Natural killer cell (primary cell): Measurements from ENCODE around the gene LGALS3. TPM values are rescaled to one million over a fixed set of nuclear protein-coding genes. Genes with fewer than 3 reads are reported as not detected.

ENCODE experiments used
- ATAC-seq, 3 donors: fragments of 150-1000 bp in 2 of 3; fragments of 200-7000 bp in 1 of 3; cut with Tn5 transposase; 1 replicate in 1 of 3; 2 replicates in 2 of 3; pipeline ENCODE4 v1.10.0; 2021; ENCODE audit warnings: mild to moderate bottlenecking in 2 of 3, moderate library complexity in 2 of 3
- DNase-seq, 2 donors: peaks; one replicate each; pipeline versions ENCODE4 v3.0.0 to v3.0.0-alpha.2; 2013 to 2021; ENCODE audit warnings: mixed read lengths in 1 of 2
- H3K27ac ChIP-seq: one replicate; pipeline ENCODE4 v1.5.1; 2013; ENCODE audit warnings: mild to moderate bottlenecking, low read length
- H3K27me3 ChIP-seq: one replicate; pipeline ENCODE4 v1.6.1; 2013; ENCODE audit warnings: low read length; ENCODE audit not compliant: control insufficient read depth, insufficient read depth
- H3K36me3 ChIP-seq: one replicate; pipeline ENCODE4 v1.6.1; 2013; ENCODE audit warnings: low read length; ENCODE audit not compliant: control insufficient read depth, insufficient read depth
- H3K4me1 ChIP-seq: one replicate; pipeline ENCODE4 v1.6.1; 2013; ENCODE audit warnings: low read length; ENCODE audit not compliant: control insufficient read depth, insufficient read depth
- H3K4me3 ChIP-seq: one replicate; pipeline ENCODE4 v1.5.1; 2013; ENCODE audit warnings: low read length
- H3K9me3 ChIP-seq: one replicate; pipeline ENCODE4 v1.6.1; 2013; ENCODE audit warnings: low read length; ENCODE audit not compliant: control insufficient read depth, insufficient read depth
- H3K27ac Mint-ChIP-seq, 2 donors: one replicate each; pipeline ENCODE4 v1.8.0; 2022; ENCODE audit warnings: mild to moderate bottlenecking in 2 of 2, mixed read lengths in 2 of 2, moderate library complexity in 1 of 2
- H3K27me3 Mint-ChIP-seq, 2 donors: one replicate each; pipeline ENCODE4 v1.8.0; 2022; ENCODE audit warnings: low read depth in 2 of 2, mixed read lengths in 2 of 2
- H3K36me3 Mint-ChIP-seq: one replicate; pipeline ENCODE4 v1.8.0; 2022; ENCODE audit warnings: mixed read lengths
- H3K4me1 Mint-ChIP-seq, 2 donors: one replicate each; pipeline ENCODE4 v1.8.0; 2022; ENCODE audit warnings: mixed read lengths in 2 of 2
- H3K4me3 Mint-ChIP-seq: one replicate; pipeline ENCODE4 v1.8.0; 2022; ENCODE audit warnings: mild to moderate bottlenecking, moderate library complexity, mixed read lengths
- H3K9me3 Mint-ChIP-seq, 2 donors: one replicate each; pipeline ENCODE4 v1.8.0; 2022; ENCODE audit warnings: mixed read lengths in 2 of 2
- WGBS: methylation state at CpG from one replicate; pipeline ENCODE4 v1.1.7; 2013; ENCODE audit warnings: missing lambda C conversion rate; ENCODE audit not compliant: insufficient coverage; 5-methylcytosine and 5-hydroxymethylcytosine counted together
- intact Hi-C: fragments of 100-400 bp; cut with micrococcal nuclease; formaldehyde crosslinking; loops from one replicate; pipeline ENCODE4 v1.14.2; 2022
- total RNA-seq, 4 donors: library from RNA; stranded (reverse); fragments of 120-200 nt in 1 of 4; gene quantifications; one replicate each; pipeline versions ENCODE4 v1.2.3 to v1.2.4, GENCODE V29; 2013 to 2022
- TF ChIP-seq, protein P1 (sequence below): fragments of 200-600 bp; IDR thresholded peaks from one replicate; pipeline ENCODE4 v1.8.0; 2022; ENCODE audit warnings: antibody characterized with exemption

Gene LGALS3
- total RNA-seq, 3 donors from 2014 or later (not counting 1 experiment from before 2014, with no cell fraction given) = 10.8 to 35.7 (median 17.1) TPM

DNA sequence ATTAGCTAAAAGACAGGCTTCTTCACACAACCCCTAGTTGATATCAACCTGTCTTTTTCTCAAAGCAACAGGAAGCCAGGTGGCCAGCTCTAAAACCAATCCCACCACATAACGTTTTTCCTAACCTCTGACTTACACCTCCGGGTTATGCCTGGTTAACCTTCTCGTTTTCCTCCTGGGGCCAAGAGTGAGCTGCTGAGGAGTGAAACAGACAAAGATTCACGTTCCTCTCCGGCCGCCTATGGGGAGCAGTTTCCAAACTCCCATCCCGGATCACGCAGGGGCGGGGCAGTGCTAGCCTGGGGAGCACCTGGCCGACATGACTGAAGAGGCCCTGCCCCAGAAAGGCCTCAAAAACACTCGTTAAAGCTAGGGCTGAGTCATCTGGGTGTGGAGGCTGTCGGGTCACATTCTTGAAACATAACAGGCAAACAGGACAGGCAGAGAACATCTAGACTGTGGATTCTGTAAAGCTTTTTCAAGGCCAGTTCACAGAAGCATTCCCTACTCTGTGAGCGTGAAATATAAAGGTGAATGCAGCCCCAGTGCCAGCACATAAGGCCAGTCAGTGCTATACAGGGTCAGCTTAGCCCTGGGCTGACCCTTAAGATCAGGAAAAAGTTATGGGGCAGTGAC is 25.9 kb upstream of the LGALS3 start:
- intact Hi-C loops = loop anchor here (5.0 kb wide), 1 partner anchor 234 kb away; no protein-coding TSS in a partner anchor
- DNase-seq = peak; percentile 41 to 72

DNA sequence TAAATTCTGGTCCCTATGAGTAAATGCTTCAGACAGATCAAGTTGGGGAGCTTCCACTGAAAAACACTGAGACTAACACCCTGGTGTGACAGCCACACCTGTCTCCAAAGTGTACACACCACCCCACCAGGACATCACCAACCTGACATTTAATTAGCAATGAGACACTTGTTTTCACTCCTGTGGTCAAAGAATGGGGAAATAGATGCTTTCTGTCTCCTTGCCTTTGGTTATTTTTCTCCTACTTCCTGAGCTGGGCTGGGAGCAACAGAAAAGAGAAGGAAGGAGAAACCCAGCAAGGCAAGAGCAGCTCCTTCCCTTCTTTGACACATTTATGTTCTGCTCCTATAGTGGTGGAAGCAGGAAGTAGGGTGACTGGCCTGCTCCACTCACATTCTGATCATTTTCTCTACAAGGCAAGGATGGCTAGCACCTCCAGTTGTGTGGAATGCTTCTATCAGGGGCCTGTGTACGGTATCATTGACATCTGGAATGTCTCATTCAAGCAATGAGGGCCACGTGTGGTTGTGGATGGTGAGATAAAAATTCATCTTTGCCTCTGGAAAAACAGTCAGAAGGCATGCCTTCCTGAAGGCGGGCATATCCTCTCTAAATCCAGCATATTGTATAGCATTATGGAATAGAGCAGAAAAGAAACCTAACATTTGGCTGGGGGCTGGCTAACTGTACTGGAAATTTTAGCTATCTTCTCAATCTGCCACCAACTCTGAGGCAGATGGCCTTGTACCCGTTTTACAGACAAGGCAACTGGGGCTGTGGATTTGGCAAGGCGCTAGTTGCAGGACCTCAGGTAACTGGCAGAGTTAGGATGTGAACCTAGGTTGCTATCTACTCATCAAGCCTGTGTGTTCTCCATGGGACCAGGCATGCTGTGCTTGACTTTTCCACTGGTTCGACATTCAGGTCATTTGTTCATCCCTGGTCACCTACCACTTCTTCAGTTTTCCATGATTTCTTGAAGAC is 24.8 kb upstream of the LGALS3 start:
- Histone ChIP-seq H3K27me3 (no peaks in the 10 kb centered on the region), H3K4me3 (no peak overlapping the region), H3K4me1 (peaks cover 38% of the 10 kb centered on the region), H3K9me3 (no peaks in the 10 kb centered on the region), H3K36me3 (no peaks in the 10 kb centered on the region), H3K27ac (peak overlapping the region; percentile 87)
- no peaks in the 10 kb centered on the region for H3K27me3 Mint-ChIP-seq
- no peaks in the 10 kb centered on the region for H3K36me3 Mint-ChIP-seq
- TF ChIP-seq, protein P1, sequence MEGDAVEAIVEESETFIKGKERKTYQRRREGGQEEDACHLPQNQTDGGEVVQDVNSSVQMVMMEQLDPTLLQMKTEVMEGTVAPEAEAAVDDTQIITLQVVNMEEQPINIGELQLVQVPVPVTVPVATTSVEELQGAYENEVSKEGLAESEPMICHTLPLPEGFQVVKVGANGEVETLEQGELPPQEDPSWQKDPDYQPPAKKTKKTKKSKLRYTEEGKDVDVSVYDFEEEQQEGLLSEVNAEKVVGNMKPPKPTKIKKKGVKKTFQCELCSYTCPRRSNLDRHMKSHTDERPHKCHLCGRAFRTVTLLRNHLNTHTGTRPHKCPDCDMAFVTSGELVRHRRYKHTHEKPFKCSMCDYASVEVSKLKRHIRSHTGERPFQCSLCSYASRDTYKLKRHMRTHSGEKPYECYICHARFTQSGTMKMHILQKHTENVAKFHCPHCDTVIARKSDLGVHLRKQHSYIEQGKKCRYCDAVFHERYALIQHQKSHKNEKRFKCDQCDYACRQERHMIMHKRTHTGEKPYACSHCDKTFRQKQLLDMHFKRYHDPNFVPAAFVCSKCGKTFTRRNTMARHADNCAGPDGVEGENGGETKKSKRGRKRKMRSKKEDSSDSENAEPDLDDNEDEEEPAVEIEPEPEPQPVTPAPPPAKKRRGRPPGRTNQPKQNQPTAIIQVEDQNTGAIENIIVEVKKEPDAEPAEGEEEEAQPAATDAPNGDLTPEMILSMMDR = no peak
- intact Hi-C loops = loop anchor here (5.0 kb wide), 1 partner anchor 233 kb away; no protein-coding TSS in a partner anchor
- H3K4me3 Mint-ChIP-seq = peak overlapping the region; percentile 17
- peaks cover 33 to 39% of the 10 kb centered on the region in 2 donors for H3K4me1 Mint-ChIP-seq
- no peaks in the 10 kb centered on the region for H3K9me3 Mint-ChIP-seq
- H3K27ac Mint-ChIP-seq = peak overlapping the region; percentile 95 to 99
- no peak for ATAC-seq
- DNase-seq = peak in 1 of 2 donors; percentile 18
- WGBS = 99% methylated on average over 4 of the region's 6 CpGs

More for the DNA sequence above, 25.9 kb upstream of the LGALS3 start:
- Histone ChIP-seq H3K27ac (peak overlapping the region; percentile 87), H3K27me3 (no peaks in the 10 kb centered on the region), H3K4me3 (no peak overlapping the region), H3K4me1 (peaks cover 48% of the 10 kb centered on the region), H3K36me3 (no peaks in the 10 kb centered on the region), H3K9me3 (no peaks in the 10 kb centered on the region)
- no peaks in the 10 kb centered on the region for H3K27me3 Mint-ChIP-seq
- ATAC-seq = peak; percentile 34 to 61 (median 57)
- peaks cover 40 to 46% of the 10 kb centered on the region in 2 donors for H3K4me1 Mint-ChIP-seq
- no peaks in the 10 kb centered on the region for H3K36me3 Mint-ChIP-seq
- TF ChIP-seq, protein P1 = no peak
- peaks cover 0 to 3% of the 10 kb centered on the region in 2 donors for H3K9me3 Mint-ChIP-seq
- peak overlapping the region; percentile 95 to 99 for H3K27ac Mint-ChIP-seq
- peak overlapping the region; percentile 75 for H3K4me3 Mint-ChIP-seq
- WGBS = 32% methylated on average over 13 of the region's 13 CpGs

DNA sequence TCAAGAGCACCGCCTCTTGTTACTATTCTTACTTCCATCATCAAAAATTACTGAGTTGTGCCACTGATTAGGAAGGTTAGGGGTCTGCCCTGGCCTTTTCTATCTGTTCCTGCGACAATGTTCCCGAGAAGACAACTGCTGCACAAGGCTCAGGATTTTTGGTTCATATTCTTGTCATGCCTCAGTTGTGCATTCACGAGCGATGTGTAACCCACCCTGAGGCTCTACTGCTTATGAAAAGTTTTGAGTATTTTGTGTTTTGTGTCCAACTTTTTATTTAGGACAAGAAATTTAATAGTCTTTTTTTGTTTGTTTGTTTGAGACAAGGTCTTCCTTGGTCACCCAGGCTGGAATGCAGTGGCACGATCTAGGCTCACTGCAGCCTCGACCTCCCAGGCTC is 23.1 kb upstream of the LGALS3 start:
- Histone ChIP-seq H3K4me3 (no peak overlapping the region), H3K36me3 (no peaks in the 10 kb centered on the region), H3K27ac (no peak overlapping the region), H3K9me3 (no peaks in the 10 kb centered on the region), H3K4me1 (peaks cover 38% of the 10 kb centered on the region), H3K27me3 (no peaks in the 10 kb centered on the region)
- no peak for DNase-seq
- Mint-ChIP-seq H3K27me3 (no peaks in the 10 kb centered on the region), H3K27ac (no peak overlapping the region), H3K36me3 (no peaks in the 10 kb centered on the region), H3K4me1 (peaks cover 33 to 34% of the 10 kb centered on the region in 2 donors), H3K4me3 (no peak overlapping the region), H3K9me3 (no peaks in the 10 kb centered on the region)
- ATAC-seq = no peak
- TF ChIP-seq, protein P1 = no peak
- 98% methylated on average over 6 of the region's 7 CpGs for WGBS
- intact Hi-C loops = no loop called here
